NCI-H1417 treated with DMSO at 0.1 percent for 48 hours (cell line): Measurements from ENCODE around the gene MYH9.

Experiments used
- DNase-seq: peaks from one replicate; lab custom pipeline; 2025; lab: John Stamatoyannopoulos, UW

MYH9 gene

GRCh38 chr22:36386351-36386899, 1.3 kb downstream of the MYH9 start:
- DNase-seq, result no peak

- no peak for DNase-seq
Observed at GRCh38 chr22:36385491-36386350, 2.0 kb downstream of the MYH9 start.

GRCh38 chr22:36384766-36385481, 2.8 kb downstream of the MYH9 start:
- DNase-seq, result no peak

GRCh38 chr22:36383110-36383581, 4.6 kb downstream of the MYH9 start:
- DNase-seq, result no peak

GRCh38 chr22:36381513-36382128, 6.1 kb downstream of the MYH9 start:
- DNase-seq, result no peak

DNA sequence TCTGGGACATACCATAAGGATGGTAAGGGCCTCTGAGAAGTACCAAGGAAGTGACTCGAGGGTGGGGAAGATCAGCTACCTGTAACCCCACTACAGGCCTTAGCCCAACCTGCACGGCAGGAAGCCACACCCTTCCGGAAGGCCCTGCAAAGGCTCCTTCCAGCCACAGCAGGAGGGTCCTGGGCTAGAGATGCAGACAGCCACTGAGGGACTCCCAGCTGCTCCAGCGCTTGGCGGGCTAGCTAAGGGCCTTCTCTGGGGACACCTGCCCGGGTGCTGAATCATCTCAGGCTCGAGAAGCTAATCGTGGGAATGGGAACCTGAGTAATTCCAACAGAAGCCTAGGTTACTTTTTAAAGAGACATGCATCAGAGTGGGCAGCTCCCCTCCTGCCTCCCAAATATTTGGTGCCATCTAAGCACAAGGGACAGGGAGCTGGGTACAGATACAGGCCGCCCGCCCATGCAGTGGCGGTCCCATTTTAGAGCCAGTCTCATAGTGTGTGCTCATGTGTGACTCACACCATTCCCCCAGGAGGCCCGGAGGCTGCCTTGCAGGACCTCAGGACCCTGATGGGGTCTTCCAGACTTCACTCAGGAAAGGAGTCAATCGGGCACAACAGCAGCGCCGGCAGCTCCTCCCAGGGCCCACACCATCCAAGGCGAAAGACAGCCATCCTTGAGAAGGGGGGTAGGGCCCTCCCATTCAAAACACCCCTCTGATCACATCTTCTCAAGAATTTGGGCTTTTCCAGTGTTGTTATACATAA, 8.0 kb downstream of the MYH9 start:
- DNase-seq, result no peak

- no peak for DNase-seq
Observed at GRCh38 chr22:36378869-36379217, 8.9 kb downstream of the MYH9 start.

- no peak for DNase-seq
Observed at GRCh38 chr22:36378080-36378868, 9.5 kb downstream of the MYH9 start.

GRCh38 chr22:36377022-36377631, 10.6 kb downstream of the MYH9 start:
- no peak for DNase-seq

GRCh38 chr22:36376265-36376664, 11.5 kb downstream of the MYH9 start:
- DNase-seq, result no peak

GRCh38 chr22:36375071-36375980, 12.4 kb downstream of the MYH9 start:
- no peak for DNase-seq

DNA sequence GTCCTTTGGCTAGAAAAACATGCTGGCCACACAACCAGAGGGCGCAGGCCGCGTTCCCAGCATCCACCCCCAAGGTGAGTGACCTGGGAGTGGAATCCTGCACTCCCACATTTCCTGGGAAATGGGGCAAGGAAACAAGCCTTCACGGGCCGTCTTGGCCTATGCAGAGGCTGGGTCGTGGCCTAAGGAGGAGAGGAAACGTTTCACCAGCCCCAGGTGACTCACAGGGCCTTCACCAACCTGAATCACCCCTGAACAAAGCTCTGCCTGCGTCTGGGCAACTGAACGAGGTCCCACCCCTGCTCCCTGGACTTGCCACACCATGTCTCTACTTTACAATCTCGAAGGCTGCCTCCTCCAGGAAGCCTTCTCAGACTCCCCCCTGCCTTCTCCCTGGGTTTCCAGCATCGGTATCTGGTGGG, 13.2 kb downstream of the MYH9 start:
- no peak for DNase-seq

- DNase-seq, result no peak
Observed at GRCh38 chr22:36373258-36373579, 14.5 kb downstream of the MYH9 start.

- DNase-seq, result no peak
Observed at GRCh38 chr22:36371920-36372319, 15.8 kb downstream of the MYH9 start.

DNA sequence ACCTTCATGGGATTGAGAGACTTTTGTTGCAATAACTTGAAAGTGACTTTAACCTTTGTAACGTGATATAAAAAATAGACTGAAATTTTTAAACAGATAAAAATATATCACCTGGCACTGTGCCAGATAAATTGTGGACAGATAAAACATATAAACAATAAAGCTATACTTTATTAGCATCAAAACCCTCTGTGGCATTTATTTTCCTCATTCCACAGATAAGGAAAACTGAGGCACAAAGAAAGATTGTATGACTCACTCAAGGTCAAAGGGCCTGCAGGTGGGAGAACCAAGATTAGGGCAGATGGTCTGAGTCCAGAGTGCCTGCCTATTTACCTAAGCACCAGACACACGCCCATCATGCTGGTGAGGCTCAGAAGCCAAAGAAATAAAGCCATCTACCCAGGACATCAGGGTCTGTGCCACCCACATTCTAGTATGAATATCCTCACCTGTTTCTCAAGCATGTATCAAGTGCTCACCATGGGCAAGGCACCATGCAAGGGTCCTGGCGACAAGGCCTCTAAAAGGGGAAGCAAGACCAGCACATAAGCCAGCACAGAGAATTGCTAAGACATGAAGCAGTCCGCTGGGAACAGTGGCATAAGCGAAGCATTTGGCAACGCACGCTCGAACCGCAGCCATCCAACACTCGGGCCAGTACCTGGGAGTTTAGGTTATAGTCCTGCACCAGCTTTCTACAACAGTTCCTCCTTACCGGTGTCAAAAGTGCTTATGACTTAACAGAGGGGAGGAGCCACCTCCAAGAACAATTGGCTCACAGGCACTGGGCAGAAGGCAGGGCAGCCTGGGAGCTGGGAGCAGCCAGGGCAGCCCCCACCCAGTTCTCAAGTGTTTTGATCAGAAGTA, 17.6 kb downstream of the MYH9 start:
- no peak for DNase-seq

GRCh38 chr22:36369004-36369921, 18.5 kb downstream of the MYH9 start:
- DNase-seq, result no peak

DNA sequence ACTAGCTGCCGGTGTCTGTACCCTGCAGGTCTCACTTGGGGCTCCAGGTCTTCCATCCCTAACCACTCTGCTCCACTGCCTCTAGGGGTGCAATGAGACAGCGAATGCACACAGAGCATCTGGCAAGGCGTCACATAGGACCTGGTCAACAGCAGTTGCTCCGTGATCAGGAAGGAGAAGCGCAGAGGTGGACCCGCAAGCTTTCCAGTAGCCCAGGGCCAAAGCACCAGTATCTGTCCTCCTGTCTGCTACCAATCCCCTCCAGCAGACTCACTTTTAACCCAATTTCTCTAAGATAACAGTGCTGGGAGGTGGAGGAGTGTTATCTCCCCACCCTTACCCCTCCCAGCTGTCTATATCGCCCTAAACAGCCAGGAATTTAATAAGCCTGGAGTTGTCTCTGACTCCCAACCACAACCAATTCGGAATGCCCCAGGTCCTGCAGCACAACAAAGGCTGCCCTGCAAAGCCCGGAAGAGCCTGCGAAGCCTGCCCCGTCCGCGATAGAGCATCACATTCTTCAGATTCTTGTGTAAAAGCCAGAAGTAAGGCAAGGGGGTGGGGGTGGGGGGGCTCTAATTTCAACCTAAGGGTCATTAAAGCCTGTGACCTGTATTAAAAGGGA, 19.3 kb downstream of the MYH9 start:
- DNase-seq, result no peak
